Measurements from ENCODE around the gene FITM1.

GRCh38 chr14:24136684-24137528 lies 6.4 kb downstream of the FITM1 start:
- no peak for TF ChIP-seq CTCF (IDR thresholded peaks at IDR 0.05)
- TF ChIP-seq ZFX (IDR thresholded peaks at IDR 0.05; ENCODE audit: borderline replicate concordance), result no peak

All from 22Rv1 (cell line).